ENCODE data around the gene SGTA.
A peak's percentile ranks its signal among the peaks of the same experiment; 100 is the strongest.
"Not testable (repeated sequence)": the region's sequence is repeated elsewhere in the genome, so short reads cannot be mapped to it uniquely, and the experiment has no call there.

Gene SGTA

DNA sequence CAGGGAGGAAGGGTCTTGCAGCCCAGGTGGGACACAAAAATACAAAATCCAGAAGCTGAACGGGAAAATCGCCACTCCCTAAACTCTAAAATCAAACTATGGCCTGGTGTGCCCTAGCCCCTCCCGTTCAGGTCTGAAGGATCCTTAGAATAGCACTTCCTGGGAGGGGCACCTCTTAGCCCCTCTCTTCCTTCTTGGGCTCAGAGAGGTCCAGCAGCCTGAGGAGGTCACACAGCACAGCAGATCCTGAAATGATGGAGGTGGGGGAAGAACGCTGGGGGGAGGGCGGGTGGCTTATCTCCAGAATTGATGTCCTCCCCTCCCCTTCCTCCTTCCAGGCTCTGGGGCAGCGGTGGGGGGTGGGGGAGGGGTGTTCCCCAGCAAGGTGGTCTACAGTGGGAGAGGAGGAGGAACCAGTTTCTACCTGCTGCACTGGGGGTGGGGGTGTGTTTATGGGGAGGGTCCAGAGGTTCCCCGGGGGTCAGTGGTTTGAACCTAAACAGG, 63.8 kb downstream of the SGTA start:
- DNase-seq: no peak
- TF ChIP-seq POLR2A (IDR thresholded peaks at IDR 0.05; ENCODE audit: low read length) (no peak), GATA1 (IDR thresholded peaks at IDR 0.05; ENCODE audit: low read depth, low read length) (no peak)

DNA sequence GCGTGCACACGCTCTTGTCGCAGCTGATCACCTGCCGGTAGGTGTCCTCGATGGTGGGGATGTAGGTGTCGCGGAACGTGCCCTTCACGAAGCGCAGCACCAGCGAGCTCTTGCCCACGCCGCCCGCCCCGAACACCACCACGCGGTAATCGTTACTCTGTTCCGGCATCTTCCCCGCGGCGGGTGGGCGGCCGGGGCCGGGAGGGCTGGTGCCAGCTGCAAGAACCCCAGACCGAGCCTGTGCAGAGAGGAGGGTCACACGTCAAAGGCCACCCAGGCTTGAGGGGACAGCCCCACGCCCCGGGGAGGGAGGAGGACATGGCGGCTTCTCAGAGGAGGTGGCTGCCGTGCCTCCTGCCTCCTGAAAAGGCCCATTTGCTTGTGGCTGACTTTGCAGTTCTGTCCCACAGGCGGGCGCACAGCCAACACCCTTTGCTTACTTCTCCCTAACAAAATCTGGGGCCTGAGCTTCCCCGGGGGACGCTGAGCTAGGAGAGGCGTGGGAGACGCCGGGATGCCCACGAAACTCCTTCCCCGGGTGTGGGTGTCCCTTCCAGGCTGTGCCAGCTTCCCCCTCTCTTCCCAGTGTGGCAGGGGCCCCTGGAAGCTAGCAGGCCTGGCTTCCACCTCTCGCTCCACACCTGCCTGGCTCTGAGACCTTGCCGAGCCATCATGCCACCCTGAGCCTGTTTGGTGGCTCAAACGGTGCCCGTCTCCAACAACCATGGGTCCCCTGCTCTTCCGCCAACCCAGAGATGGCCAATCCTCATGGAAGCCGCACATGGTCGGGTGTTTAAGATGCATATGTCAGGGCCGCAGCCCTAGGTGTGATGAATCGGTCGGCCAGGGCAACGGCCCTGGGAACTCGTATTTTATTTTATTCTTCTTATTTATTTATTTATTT, 65.2 kb downstream of the SGTA start:
- TF ChIP-seq GATA1 (IDR thresholded peaks at IDR 0.05; ENCODE audit: low read depth, low read length) (no peak), POLR2A (IDR thresholded peaks at IDR 0.05; ENCODE audit: low read length) (no peak)
- no peak for DNase-seq

DNA sequence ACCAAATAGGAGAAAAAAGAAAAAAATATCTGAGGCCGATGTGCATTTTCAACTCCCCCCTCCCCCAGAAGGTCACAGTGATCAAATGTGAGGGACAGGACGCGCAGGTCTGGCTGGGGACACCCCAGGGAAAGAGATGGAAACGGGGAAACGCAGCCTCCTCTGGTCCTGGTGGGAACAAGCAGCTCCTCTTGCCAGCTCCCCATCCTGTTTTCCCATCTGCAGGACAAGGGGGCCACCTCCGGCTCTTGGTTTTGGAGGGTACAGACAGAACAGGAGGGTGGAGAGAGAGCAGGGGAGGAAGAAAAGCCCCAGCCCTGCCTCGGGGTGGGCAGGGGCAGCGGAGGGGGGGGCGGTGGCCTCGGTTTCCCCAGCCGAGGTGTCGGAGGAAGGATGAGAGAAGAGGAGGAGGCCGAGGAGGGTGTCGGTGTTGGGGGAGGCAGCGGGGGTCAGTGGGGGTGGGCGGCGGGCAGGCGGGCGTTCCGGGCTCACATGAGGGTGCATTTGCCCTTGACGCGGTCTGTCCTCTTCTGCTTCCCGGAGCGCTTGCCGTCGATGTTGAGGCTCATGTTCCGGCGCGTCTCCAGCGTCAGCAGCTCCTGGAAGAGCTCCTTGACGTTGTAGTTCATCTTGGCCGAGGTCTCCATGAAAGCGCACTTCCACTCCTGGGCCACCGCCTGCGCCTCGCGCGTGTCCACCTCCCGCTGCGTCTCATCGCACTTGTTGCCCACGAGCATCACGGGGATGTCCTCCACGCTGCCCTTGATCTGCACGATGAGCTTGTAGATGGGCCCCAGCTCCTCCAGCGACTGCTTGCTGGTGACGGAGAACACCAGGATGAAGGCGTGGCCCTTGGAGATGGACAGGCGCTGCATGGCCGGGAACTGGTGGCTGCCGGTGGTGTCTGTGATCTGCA, 66.1 kb downstream of the SGTA start:
- TF ChIP-seq POLR2A (IDR thresholded peaks at IDR 0.05; ENCODE audit: low read length) (no peak), GATA1 (IDR thresholded peaks at IDR 0.05; ENCODE audit: low read depth, low read length) (no peak)
- no peak for DNase-seq

GRCh38 chr19:2716275-2716650, 66.8 kb downstream of the SGTA start:
- TF ChIP-seq GATA1 (IDR thresholded peaks at IDR 0.05; ENCODE audit: low read depth, low read length) (no peak), POLR2A (IDR thresholded peaks at IDR 0.05; ENCODE audit: low read length) (no peak)
- no peak for DNase-seq

DNA sequence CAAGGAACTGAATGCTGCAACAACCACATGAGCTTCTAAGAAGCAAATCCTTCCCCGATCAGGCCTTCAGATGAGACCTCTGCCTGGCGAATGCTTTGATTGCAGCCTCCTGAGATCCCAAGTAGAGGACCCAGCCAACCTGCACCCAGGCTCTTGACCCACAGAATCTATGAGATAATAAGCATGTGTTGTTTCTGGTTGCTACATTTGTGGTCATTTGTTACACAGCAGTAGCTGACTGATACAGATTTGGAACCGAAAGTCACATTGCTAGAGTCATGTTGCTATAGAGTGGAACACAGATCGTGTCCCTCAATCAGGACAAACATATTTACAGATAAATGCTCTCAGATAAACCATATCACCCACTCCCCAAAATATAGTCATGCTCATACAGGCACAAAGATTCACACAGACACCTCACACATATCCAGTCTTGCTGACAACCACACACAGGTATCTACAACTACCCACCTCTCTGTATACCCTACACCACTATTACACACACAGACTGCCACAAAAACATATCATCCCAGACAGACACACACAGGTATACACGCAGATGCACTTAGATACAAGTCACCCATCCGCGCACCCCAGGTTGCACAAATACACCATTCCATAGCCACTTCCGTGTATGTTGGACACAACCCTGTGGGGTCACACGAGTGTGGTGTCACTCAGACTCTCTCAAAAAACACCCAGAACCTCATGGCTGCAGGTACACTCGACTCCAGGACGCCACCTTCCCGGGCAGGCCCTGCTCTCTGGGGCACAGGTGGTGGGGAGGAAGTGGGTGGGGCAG, 67.4 kb downstream of the SGTA start:
- TF ChIP-seq GATA1 (IDR thresholded peaks at IDR 0.05; ENCODE audit: low read depth, low read length) (no peak), POLR2A (IDR thresholded peaks at IDR 0.05; ENCODE audit: low read length) (no peak)

DNA sequence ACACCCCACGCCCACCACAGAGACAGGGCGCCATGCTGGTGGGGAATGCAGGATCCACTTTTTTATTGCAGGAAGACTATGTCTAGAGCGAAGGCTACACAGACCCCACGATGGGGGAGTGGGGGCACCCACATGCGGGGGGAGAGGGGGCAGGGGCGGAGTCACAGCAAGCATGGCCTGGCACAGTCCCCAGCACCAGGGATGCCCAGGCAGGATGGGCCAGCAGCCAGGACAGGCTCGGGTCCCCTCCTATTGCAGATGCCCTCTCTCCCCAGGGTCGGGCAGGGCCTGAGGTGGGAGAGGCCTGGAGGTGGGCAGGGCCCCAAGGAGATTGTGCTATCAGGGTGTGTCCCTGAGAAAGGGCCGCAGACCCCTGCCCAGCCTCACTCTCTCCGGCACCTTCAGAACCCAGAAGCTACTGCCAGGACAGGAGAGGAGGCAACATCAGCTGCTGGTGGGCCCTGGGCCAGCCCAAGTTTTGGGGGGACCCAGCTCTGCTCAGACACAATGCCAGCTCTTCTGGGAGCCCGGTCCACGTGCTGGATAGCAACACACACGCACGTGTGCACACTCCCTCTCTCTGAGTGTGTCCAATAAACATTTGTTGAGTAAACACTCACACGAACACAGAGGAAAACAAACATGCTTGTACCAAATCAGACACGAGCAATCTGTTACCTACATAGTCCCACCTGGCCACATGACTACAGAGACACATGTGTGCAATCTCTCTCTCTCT, 68.4 kb downstream of the SGTA start:
- TF ChIP-seq GATA1 (IDR thresholded peaks at IDR 0.05; ENCODE audit: low read depth, low read length) (no peak), POLR2A (IDR thresholded peaks at IDR 0.05; ENCODE audit: low read length) (no peak)

More for the DNA sequence above, 67.4 kb downstream of the SGTA start:
- DNase-seq: peak in 1 of 2 experiments; percentile 26

GRCh38 chr19:2714102-2714501, 69.0 kb downstream of the SGTA start:
- not testable (repeated sequence) for DNase-seq

More for the DNA sequence above, 68.4 kb downstream of the SGTA start:
- no peak for DNase-seq

DNA sequence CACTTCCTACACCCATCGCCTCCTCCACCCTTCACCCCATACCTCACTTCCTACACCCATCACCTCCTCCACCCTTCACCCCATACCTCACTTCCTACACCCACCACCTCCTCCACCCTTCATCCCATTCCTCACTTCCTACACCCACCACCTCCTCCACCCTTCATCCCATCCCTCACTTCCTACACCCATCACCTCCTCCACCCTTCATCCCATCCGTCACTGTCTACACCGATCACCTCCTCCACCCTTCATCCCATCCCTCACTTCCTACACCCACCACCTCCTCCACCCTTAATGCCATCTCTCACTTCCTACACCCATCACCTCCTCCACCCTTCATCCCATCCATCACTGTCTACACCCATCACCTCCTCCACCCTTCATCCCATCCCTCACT, 69.9 kb downstream of the SGTA start:
- DNase-seq: not testable (repeated sequence)

- no peak for DNase-seq
- TF ChIP-seq GATA1 (IDR thresholded peaks at IDR 0.05; ENCODE audit: low read depth, low read length) (no peak), POLR2A (IDR thresholded peaks at IDR 0.05; ENCODE audit: low read length) (no peak)
Measured at GRCh38 chr19:2711875-2712205, 71.2 kb downstream of the SGTA start.

GRCh38 chr19:2711172-2711874, 71.8 kb downstream of the SGTA start:
- DNase-seq: no peak
- TF ChIP-seq GATA1 (IDR thresholded peaks at IDR 0.05; ENCODE audit: low read depth, low read length) (no peak), POLR2A (IDR thresholded peaks at IDR 0.05; ENCODE audit: low read length) (no peak)

DNA sequence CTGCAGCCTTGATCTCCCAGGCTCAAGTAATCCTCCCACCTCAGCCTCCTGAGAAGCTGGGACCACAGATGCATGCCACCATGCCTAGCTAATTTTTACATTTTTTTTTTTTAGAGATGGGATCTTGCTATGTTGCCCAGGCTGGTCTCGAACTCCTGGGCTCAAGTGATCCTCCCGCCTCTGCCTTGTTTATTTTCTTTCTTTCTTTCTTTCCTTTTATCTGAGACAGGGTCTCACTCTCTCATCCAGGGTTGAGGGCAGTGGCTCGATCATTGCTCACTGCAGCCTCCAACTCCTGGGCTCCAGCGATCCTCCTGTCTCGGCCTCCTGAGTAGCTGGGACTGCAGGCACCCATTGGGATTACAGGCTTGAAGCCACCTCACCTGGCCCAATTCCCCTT, 76.8 kb downstream of the SGTA start:
- no peak for DNase-seq
- TF ChIP-seq POLR2A (IDR thresholded peaks at IDR 0.05; ENCODE audit: low read length) (no peak), GATA1 (IDR thresholded peaks at IDR 0.05; ENCODE audit: low read depth, low read length) (no peak)

All from erythroblast (primary cell).